Stomach (tissue), 4 donors: Measurements from ENCODE around the gene GULP1.

ENCODE experiments used
- CTCF ChIP-seq, 7 experiments: fragments of 450-650 bp in 4 of 7; fragments of 200-600 bp in 3 of 7; sonication (generic) in 3 of 7; IDR thresholded peaks; one replicate each; pipeline ENCODE4 v1.5.1; 2016 to 2019; ENCODE audit warnings: antibody characterized with exemption in 7 of 7, control low read depth in 2 of 7, mild to moderate bottlenecking in 1 of 7
- POLR2A ChIP-seq, 4 donors: fragments of 450-650 bp; IDR thresholded peaks; one replicate each; pipeline ENCODE4 v1.6.1; 2016; ENCODE audit warnings: antibody characterized with exemption in 4 of 4, control low read depth in 2 of 4, mild to moderate bottlenecking in 1 of 4, moderate library complexity in 1 of 4

GRCh38 chr2:188279093-188279445, 12.6 kb upstream of the GULP1 start:
- TF ChIP-seq POLR2A (IDR thresholded peaks at IDR 0.05) (no peak), CTCF (IDR thresholded peaks at IDR 0.05) (no peak)
